NT2/D1 (cell line): Measurements from ENCODE around the gene KLHL30.

ENCODE experiments used
- SUZ12 ChIP-seq: IDR thresholded peaks from 2 replicates; pipeline ENCODE4 v1.6.1; 2011; ENCODE audit not compliant: insufficient read length, insufficient read depth; ENCODE audit errors: extremely low read depth
- YY1 ChIP-seq: IDR thresholded peaks from 2 replicates; pipeline ENCODE4 v1.6.1; 2011; ENCODE audit not compliant: insufficient read length, insufficient read depth
- ZNF274 ChIP-seq: IDR thresholded peaks from 2 replicates; pipeline ENCODE4 v1.6.1; 2011; ENCODE audit warnings: mild to moderate bottlenecking, low read depth, low read length

GRCh38 chr2:238104226-238104690 is 34.2 kb upstream of the KLHL30 start:
- no peak for TF ChIP-seq YY1
- no peak for TF ChIP-seq SUZ12
- no peak for TF ChIP-seq ZNF274
